Neural progenitor cell (in vitro differentiated cells): ENCODE measurements around the gene GRAP.
"Not testable (repeated sequence)": the region's sequence is repeated elsewhere in the genome, so short reads cannot be mapped to it uniquely, and the experiment has no call there.

Experiments
- EZH2 ChIP-seq: fragments of 200-600 bp; sonication (generic); IDR thresholded peaks from 2 replicates; pipeline ENCODE4 v1.6.1; 2017; ENCODE audit warnings: antibody characterized with exemption, mild to moderate bottlenecking, moderate library complexity
- TF ChIP-seq, protein P1 (sequence below): fragments of 200-600 bp; sonication (generic); IDR thresholded peaks from 2 replicates; pipeline ENCODE4 v1.5.1; 2017; ENCODE audit warnings: antibody characterized with exemption, mild to moderate bottlenecking

DNA sequence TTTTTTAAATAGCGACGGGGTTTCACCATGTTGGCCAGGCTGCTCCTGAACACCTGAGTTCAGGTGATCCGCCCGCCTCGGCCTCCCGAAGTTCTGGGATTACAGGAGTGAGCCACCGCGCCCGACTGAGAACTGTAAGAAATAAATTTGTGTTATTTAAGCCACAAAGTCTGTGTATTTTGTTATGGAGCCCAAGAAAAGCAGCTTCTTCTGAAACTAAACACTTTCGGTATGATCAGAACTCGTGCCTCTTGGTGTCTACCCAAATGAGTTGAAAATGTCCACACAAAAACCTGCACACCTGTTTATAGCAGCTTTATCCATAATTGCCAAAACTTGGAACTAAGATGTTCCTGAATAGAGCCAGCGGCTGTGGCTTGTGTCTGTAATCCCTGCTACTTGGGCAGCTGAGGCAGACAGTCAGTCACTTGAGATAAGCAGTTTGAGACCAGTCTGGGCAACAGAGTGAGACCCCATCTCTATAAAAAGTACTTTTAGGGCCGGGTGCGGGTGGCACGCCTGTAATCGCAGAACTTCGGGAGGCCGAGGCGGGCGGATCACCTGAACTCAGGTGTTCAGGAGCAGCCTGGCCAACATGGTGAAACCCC lies 16.1 kb upstream of the GRAP start:
- TF ChIP-seq, protein P1, sequence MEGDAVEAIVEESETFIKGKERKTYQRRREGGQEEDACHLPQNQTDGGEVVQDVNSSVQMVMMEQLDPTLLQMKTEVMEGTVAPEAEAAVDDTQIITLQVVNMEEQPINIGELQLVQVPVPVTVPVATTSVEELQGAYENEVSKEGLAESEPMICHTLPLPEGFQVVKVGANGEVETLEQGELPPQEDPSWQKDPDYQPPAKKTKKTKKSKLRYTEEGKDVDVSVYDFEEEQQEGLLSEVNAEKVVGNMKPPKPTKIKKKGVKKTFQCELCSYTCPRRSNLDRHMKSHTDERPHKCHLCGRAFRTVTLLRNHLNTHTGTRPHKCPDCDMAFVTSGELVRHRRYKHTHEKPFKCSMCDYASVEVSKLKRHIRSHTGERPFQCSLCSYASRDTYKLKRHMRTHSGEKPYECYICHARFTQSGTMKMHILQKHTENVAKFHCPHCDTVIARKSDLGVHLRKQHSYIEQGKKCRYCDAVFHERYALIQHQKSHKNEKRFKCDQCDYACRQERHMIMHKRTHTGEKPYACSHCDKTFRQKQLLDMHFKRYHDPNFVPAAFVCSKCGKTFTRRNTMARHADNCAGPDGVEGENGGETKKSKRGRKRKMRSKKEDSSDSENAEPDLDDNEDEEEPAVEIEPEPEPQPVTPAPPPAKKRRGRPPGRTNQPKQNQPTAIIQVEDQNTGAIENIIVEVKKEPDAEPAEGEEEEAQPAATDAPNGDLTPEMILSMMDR, result not testable (repeated sequence)
- not testable (repeated sequence) for TF ChIP-seq EZH2
